ENCODE measurements around the gene SRD5A1. TPM values are rescaled to one million over a fixed set of nuclear protein-coding genes. Genes with fewer than 3 reads are reported as not detected.
A peak's percentile ranks its signal among the peaks of the same experiment; 100 is the strongest.

SRD5A1 gene
- total RNA-seq, 1 donor from 2014 or later, result 12.8 TPM

DNA sequence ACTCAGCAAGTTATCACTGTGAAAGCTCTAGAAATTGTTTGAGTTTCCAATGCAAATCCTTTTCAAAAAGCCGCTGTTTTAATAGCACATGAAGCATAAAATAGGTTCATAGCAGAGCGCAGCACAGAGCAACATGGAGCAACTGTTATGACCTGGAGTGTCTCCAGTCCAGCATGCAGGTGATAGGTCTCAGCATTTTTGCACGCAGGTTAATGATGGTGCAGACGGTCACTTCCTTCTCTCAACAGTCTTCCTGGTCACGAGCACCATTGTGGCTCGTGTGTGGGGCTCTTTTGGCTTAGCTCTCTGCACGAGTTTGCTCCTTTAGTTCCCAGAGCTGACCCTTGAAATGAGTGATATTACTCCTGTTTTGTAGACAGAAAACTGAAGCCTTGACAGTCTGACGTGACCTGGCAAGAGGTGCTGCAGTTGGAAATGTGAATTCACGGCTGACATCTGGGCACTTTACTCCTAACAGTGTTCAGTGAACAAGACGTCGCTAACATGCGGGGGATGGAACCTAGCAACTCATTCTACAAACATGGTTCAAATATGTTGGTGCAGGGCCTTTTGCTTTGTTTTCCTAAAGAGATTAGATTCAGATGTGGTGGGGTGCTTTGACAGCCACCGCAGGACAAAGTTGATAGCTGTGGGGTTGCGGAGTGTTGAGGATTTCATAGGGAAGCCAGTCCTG is 90.0 kb downstream of the SRD5A1 start:
- no peaks in the 10 kb centered on the region for H3K27me3 Mint-ChIP-seq (ENCODE audit: low read depth)
- H3K36me3 Mint-ChIP-seq, result no peaks in the 10 kb centered on the region
- TF ChIP-seq, protein P1, sequence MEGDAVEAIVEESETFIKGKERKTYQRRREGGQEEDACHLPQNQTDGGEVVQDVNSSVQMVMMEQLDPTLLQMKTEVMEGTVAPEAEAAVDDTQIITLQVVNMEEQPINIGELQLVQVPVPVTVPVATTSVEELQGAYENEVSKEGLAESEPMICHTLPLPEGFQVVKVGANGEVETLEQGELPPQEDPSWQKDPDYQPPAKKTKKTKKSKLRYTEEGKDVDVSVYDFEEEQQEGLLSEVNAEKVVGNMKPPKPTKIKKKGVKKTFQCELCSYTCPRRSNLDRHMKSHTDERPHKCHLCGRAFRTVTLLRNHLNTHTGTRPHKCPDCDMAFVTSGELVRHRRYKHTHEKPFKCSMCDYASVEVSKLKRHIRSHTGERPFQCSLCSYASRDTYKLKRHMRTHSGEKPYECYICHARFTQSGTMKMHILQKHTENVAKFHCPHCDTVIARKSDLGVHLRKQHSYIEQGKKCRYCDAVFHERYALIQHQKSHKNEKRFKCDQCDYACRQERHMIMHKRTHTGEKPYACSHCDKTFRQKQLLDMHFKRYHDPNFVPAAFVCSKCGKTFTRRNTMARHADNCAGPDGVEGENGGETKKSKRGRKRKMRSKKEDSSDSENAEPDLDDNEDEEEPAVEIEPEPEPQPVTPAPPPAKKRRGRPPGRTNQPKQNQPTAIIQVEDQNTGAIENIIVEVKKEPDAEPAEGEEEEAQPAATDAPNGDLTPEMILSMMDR (IDR thresholded peaks at IDR 0.05; ENCODE audit: unreplicated experiment), result no peak
- no peak overlapping the region for H3K4me3 Mint-ChIP-seq
- no peak for DNase-seq (ENCODE audit: low spot score in 2 of 2, unreplicated experiment in 2 of 2)
- peaks cover 44% of the 10 kb centered on the region for H3K4me1 Mint-ChIP-seq
- H3K27ac Mint-ChIP-seq, result peak overlapping the region; percentile 43
- H3K9me3 Mint-ChIP-seq, result no peaks in the 10 kb centered on the region

DNA sequence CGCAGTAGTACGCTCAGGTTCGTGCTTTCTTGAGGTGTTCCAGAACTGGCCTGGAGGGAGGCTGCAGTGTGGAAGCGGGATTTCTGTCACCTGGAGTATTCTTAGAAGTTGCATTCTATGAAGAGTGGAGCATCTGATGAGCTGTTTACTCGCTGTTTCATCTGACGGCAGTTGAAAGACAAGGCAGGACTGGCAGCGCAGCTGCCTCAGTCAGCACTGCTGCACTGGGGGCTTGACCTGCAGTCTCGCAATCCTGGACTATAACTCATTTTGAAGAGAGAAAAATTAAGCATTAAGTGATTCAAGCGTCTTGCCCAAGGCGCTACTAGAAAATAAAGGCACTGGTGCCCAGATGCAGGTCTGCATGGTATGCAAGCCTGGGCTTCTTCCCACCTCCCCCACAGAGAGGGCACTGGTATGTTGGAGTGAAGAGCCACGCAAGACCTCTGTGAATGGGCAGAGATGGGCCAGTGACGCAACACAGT is 90.6 kb downstream of the SRD5A1 start:
- Mint-ChIP-seq H3K4me3 (no peak overlapping the region), H3K27ac (peak overlapping the region; percentile 43), H3K27me3 (ENCODE audit: low read depth) (no peaks in the 10 kb centered on the region), H3K4me1 (peaks cover 38% of the 10 kb centered on the region), H3K9me3 (no peaks in the 10 kb centered on the region), H3K36me3 (no peaks in the 10 kb centered on the region)
- TF ChIP-seq, protein P1 (IDR thresholded peaks at IDR 0.05; ENCODE audit: unreplicated experiment), result no peak
- DNase-seq (ENCODE audit: low spot score in 2 of 2, unreplicated experiment in 2 of 2), result no peak

Other genes with a start within 250 kb of the SRD5A1 start
- gene UBE2QL1, start 184.6 kb upstream of the SRD5A1 start, total RNA-seq, result 3.9 to 4.4 TPM (median 4.2 TPM) in 3 replicates
- 72.6 to 75.4 TPM (median 74.4 TPM) in 3 replicates for gene NSUN2, start 396 bp upstream of the SRD5A1 start, total RNA-seq
- gene TENT4A, start 80.0 kb downstream of the SRD5A1 start, total RNA-seq, result 38.0 to 46.3 TPM (median 45.7 TPM) in 3 replicates